ENCODE measurements around the gene ATG16L1. TPM values are rescaled to one million over a fixed set of nuclear protein-coding genes. Genes with fewer than 3 reads are reported as not detected.

Gene ATG16L1
- total RNA-seq, 1 experiment from 2014 or later = 53.6 TPM

- DNase-seq (ENCODE audit: low spot score) = no peak
Observed at GRCh38 chr2:233227346-233227978, 24.0 kb upstream of the ATG16L1 start.

DNA sequence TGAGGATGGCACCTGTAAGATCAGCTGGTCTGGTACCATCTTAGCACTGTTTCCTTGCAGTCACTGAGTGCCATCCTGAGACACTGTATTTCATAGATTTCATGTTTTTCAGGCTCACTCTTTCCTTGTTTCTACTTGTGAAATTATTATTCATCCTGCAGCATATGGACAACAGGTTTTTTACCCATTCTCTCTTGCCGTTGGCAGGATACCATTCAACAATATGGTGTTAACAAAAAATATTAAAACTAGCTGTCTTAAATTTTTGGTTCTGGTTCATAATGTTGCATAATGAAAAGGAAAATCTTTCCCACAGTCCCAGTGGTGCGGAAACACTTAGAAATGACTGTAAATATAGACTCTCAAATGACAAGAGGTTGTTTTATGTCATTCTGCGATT, 23.1 kb upstream of the ATG16L1 start:
- no peak for DNase-seq (ENCODE audit: low spot score)

GRCh38 chr2:233233618-233234230, 17.7 kb upstream of the ATG16L1 start:
- DNase-seq (ENCODE audit: low spot score) = no peak

DNA sequence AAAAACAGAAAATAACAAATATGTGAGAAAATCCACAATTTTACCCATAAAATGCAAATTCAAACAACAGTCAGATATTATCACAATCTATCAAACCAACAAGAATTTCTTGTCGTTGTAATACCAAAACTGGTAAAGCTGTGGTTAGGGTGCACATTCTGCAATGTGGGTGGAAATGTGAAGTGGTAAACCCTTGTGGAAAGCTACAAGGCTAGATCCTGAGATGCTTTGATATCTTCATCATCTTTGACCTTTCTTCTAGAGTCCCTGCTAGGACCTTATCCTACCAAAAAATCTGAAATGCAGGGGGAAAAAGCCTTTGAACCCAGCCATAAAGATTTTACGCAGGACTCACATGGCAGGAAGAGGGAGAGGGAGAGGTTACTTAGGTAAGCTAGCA, 17.2 kb upstream of the ATG16L1 start:
- DNase-seq (ENCODE audit: low spot score) = no peak

DNA sequence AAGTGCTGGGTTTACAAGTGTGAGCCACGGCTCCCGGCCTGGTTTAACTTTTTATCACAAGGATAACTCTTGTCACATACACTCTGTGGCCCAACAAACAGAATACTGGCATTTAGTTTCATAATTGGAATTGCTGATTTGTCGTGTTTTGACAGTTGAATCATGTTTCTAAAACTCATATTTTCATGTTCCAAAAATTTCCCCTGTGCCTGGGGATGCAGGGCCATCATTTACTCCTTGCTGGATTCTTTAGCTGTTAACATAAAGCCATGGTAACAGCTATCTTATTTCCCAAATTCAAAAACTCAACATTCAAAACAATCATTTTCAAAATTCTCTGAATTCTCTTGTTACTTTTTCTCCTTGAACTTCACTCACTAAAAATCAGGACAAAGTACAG, 16.5 kb upstream of the ATG16L1 start:
- DNase-seq (ENCODE audit: low spot score) = no peak

GRCh38 chr2:233235977-233236376, 15.5 kb upstream of the ATG16L1 start:
- no peak for DNase-seq (ENCODE audit: low spot score)

GRCh38 chr2:233236820-233237589, 14.5 kb upstream of the ATG16L1 start:
- DNase-seq (ENCODE audit: low spot score) = no peak

DNA sequence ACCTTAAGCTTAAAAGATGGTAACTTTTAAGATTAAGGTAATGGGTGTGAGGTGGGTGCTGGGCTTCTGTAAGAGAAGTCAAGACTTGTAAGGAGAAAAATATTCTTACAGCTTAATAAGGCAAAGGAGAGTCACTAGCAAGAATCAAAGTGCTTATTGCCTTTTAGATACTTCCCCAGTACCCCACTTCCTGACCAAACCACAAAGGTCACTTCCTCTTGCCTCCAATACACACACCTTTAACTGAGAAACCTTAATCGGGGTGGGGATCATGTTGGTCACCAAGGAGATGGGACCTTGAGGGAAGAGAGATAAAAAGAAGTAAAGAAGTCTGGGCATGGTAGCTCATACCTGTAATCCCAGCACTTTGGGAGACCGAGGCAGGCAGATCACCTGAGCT, 10.6 kb upstream of the ATG16L1 start:
- no peak for DNase-seq (ENCODE audit: low spot score)

GRCh38 chr2:233241803-233242202, 9.7 kb upstream of the ATG16L1 start:
- no peak for DNase-seq (ENCODE audit: low spot score)

DNA sequence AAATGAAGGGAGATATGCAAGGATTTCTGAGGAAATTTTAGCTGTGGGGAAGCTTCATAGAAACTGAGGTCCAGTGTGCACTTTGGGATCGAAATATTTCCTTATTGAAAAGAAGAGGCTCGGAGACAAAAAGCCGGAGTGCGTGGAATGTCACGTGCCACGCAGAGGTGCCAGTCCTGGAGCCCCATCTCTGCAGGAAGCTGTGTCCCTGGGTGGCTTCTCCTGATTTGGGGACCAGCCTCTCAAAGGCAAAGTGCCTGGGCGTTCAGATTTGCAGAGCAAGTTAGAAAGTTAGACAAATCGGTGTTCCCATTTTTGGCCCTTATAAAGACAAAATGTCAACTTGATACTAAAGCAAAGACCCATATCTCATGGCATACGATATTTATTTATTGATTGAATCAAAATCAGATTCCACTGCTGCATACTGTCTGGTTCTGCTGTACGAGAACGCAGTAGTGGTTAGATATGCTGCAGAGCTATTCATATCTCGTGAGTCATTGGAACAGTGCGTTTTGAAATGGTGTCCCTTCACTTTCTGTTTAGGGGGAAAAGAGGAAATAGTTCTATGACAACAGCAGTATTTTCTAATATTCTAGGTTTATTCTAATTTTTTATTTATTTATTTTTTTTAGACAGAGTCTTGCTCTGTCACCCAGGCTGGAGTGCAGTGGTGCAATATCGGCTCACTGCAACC, 9.1 kb upstream of the ATG16L1 start:
- peak; percentile 42 for DNase-seq (ENCODE audit: low spot score)

- no peak for DNase-seq (ENCODE audit: low spot score)
Observed at GRCh38 chr2:233243348-233243747, 8.1 kb upstream of the ATG16L1 start.

- DNase-seq (ENCODE audit: low spot score) = no peak
Observed at GRCh38 chr2:233244818-233245217, 6.7 kb upstream of the ATG16L1 start.

GRCh38 chr2:233245406-233245805, 6.1 kb upstream of the ATG16L1 start:
- DNase-seq (ENCODE audit: low spot score) = no peak

GRCh38 chr2:233247116-233247515, 4.4 kb upstream of the ATG16L1 start:
- no peak for DNase-seq (ENCODE audit: low spot score)

GRCh38 chr2:233247744-233248143, 3.7 kb upstream of the ATG16L1 start:
- DNase-seq (ENCODE audit: low spot score) = peak; percentile 97

GRCh38 chr2:233248999-233249398, 2.5 kb upstream of the ATG16L1 start:
- DNase-seq (ENCODE audit: low spot score) = no peak

- no peak for DNase-seq (ENCODE audit: low spot score)
Observed at GRCh38 chr2:233250568-233250967, 905 bp upstream of the ATG16L1 start.

GRCh38 chr2:233250985-233251305, 528 bp upstream of the ATG16L1 start:
- no peak for DNase-seq (ENCODE audit: low spot score)

DNA sequence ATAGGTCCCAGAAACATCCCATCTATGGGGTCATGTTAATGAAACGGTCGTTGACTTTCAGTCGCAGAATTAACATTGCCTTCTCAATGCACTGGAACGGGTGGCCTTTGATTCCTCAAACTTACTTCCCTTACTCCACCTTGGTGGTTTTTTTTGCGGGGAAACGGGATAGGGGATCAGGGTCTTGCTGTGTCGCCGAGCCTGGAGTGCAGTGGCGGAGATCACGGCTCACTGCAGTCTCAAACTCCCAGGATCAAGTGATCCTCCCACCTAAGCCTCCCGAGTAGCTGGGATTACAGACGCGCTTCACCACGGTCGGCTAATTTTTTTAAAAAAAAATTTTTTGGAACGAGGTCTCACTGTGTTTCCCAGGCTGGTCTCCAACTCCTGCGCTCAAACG, 754 bp downstream of the ATG16L1 start:
- no peak for DNase-seq (ENCODE audit: low spot score)

DNA sequence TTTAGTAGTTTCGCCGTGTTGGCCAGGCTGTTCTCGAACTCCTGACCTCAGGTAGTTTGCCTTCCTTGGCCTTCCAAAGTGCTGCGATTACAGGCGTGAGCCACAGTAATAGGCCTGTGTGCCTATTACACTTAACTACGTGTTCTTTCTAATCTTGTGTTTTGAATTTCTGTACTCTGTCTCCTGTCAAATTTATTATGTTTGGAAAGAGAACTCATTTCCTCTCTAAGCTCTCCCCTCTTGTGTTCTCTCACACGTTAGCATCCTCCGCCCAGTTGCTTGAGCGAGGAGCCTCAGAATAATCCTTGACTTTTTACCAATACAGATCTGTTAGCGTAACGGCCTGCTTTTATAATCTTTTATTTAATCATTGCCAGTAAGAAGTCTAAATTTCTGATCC, 3.7 kb downstream of the ATG16L1 start:
- DNase-seq (ENCODE audit: low spot score) = no peak

DNA sequence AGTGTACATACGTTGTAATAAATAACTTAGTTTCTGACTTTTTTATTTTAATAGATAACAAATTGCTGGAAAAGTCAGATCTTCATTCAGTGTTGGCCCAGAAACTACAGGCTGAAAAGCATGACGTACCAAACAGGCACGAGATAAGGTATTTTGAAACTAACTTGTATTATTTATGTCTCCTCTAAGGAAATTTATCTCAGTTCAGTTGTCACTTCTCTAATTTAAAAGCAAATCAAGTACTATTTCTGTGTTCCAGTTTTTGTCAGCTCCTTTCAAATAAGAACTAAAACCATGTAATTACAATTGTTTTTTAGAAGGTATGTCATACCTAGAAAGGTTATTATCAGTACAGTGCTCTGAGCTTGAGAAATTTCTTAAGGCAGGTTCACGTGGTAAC, 4.6 kb downstream of the ATG16L1 start:
- no peak for DNase-seq (ENCODE audit: low spot score)

DNA sequence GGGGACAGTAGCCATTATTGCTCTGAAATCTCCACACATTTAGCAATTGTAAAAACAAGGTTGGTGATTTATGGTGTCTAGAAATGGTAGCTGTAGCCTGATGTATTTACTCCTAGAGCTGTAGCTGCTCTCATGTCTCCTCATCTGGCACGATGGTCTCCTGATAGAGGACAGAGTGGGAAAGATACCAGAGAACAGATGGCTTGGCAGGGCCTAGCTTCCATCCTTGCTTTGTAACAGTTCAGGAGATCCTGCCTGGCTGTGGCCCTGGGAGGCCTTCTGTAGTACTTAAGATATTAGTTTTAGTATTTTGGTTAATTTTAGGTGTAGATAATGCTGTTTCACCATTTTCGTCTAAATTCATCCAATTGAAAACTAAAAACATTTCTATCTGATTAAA, 6.7 kb downstream of the ATG16L1 start:
- DNase-seq (ENCODE audit: low spot score) = no peak

GRCh38 chr2:233259730-233260129, 8.3 kb downstream of the ATG16L1 start:
- no peak for DNase-seq (ENCODE audit: low spot score)

All from A172 (cell line).